GM18873 (cell line): ENCODE measurements around the gene MAFG.

ENCODE experiments used
- ATAC-seq: cut with Tn5 transposase; IDR thresholded peaks from one replicate; pipeline ENCODE4 v1.9.1; 2021; ENCODE audit warnings: mild to moderate bottlenecking, moderate library complexity, moderate number of reproducible peaks; ENCODE audit not compliant: unreplicated experiment, low FRiP score

The MAFG gene

GRCh38 chr17:81899514-81900166 lies 27.9 kb downstream of the MAFG start:
- ATAC-seq = no peak

- ATAC-seq = no peak
These were observed 28.6 kb downstream of the MAFG start for GRCh38 chr17:81898885-81899284.

- ATAC-seq = no peak
These were observed 29.3 kb downstream of the MAFG start for GRCh38 chr17:81898029-81898866.

GRCh38 chr17:81895400-81895799 lies 32.1 kb downstream of the MAFG start:
- ATAC-seq = no peak

- ATAC-seq = no peak
These were observed 36.3 kb downstream of the MAFG start for GRCh38 chr17:81891303-81891552.

GRCh38 chr17:81890447-81891302 lies 36.9 kb downstream of the MAFG start:
- ATAC-seq = peak; percentile 3

GRCh38 chr17:81889602-81890001 lies 37.9 kb downstream of the MAFG start:
- no peak for ATAC-seq

GRCh38 chr17:81888988-81889595 lies 38.4 kb downstream of the MAFG start:
- ATAC-seq = no peak

GRCh38 chr17:81888105-81888987 lies 39.2 kb downstream of the MAFG start:
- ATAC-seq = no peak

GRCh38 chr17:81885869-81886548 lies 41.5 kb downstream of the MAFG start:
- no peak for ATAC-seq

- no peak for ATAC-seq
These were observed 42.1 kb downstream of the MAFG start for GRCh38 chr17:81885454-81885853.

- ATAC-seq = no peak
These were observed 42.6 kb downstream of the MAFG start for GRCh38 chr17:81884968-81885367.

GRCh38 chr17:81884520-81884919 lies 43.0 kb downstream of the MAFG start:
- no peak for ATAC-seq

GRCh38 chr17:81879121-81879520 lies 48.4 kb downstream of the MAFG start:
- ATAC-seq = no peak

GRCh38 chr17:81878294-81878693 lies 49.2 kb downstream of the MAFG start:
- ATAC-seq = no peak

- no peak for ATAC-seq
These were observed 50.0 kb downstream of the MAFG start for GRCh38 chr17:81877569-81877968.

GRCh38 chr17:81871387-81872230 lies 55.9 kb downstream of the MAFG start:
- peak; percentile 43 for ATAC-seq

GRCh38 chr17:81870981-81871386 lies 56.6 kb downstream of the MAFG start, which contains the start of gene ARHGDIA:
ARHGDIA (minus strand) TSS chr17:81871337; CDS start chr17:81869930, 1,407 bp downstream.
- no peak for ATAC-seq
